ENCODE data around the gene CXCL10.
"Not testable (repeated sequence)": the region's sequence is repeated elsewhere in the genome, so short reads cannot be mapped to it uniquely, and the experiment has no call there.

CXCL10 gene

GRCh38 chr4:76028350-76028765 lies 5.1 kb upstream of the CXCL10 start:
- no peak for DNase-seq (ENCODE audit: low read depth in 3 of 3)

- DNase-seq (ENCODE audit: low read depth in 3 of 3): no peak
These were observed 768 bp upstream of the CXCL10 start for GRCh38 chr4:76024065-76024464.

- DNase-seq (ENCODE audit: low read depth in 3 of 3): no peak
These were observed 620 bp downstream of the CXCL10 start for GRCh38 chr4:76022677-76023076.

- no peak for DNase-seq (ENCODE audit: low read depth in 3 of 3)
These were observed 1.3 kb downstream of the CXCL10 start for GRCh38 chr4:76022031-76022430.

- no peak for DNase-seq (ENCODE audit: low read depth in 3 of 3)
These were observed 6.1 kb downstream of the CXCL10 start for GRCh38 chr4:76017056-76017686.

GRCh38 chr4:76016393-76016792 lies 6.9 kb downstream of the CXCL10 start:
- DNase-seq (ENCODE audit: low read depth in 3 of 3): no peak

GRCh38 chr4:76013540-76013939 lies 9.8 kb downstream of the CXCL10 start:
- DNase-seq (ENCODE audit: low read depth in 3 of 3): no peak

- no peak for DNase-seq (ENCODE audit: low read depth in 3 of 3)
These were observed 10.9 kb downstream of the CXCL10 start for GRCh38 chr4:76012388-76012801.

- DNase-seq (ENCODE audit: low read depth in 3 of 3): no peak
These were observed 11.5 kb downstream of the CXCL10 start for GRCh38 chr4:76011700-76012387.

GRCh38 chr4:76011018-76011670 lies 12.2 kb downstream of the CXCL10 start:
- no peak for DNase-seq (ENCODE audit: low read depth in 3 of 3)

- DNase-seq (ENCODE audit: low read depth in 3 of 3): no peak
These were observed 12.7 kb downstream of the CXCL10 start for GRCh38 chr4:76010576-76010975.

- no peak for DNase-seq (ENCODE audit: low read depth in 3 of 3)
These were observed 14.0 kb downstream of the CXCL10 start for GRCh38 chr4:76009311-76009710.

GRCh38 chr4:76007089-76007862 lies 16.0 kb downstream of the CXCL10 start, which contains the start of gene CXCL9:
TSS of gene CXCL9 (minus strand) at chr4:76007509. CDS start at chr4:76007449, 60 bp downstream.
- DNase-seq (ENCODE audit: low read depth in 3 of 3): no peak

GRCh38 chr4:76003620-76004019 lies 19.7 kb downstream of the CXCL10 start:
- DNase-seq (ENCODE audit: low read depth in 3 of 3): no peak

- no peak for DNase-seq (ENCODE audit: low read depth in 3 of 3)
These were observed 20.3 kb downstream of the CXCL10 start for GRCh38 chr4:76003035-76003434.

GRCh38 chr4:76002176-76002575 lies 21.1 kb downstream of the CXCL10 start:
- no peak for DNase-seq (ENCODE audit: low read depth in 3 of 3)

GRCh38 chr4:76001700-76002099 lies 21.6 kb downstream of the CXCL10 start:
- DNase-seq (ENCODE audit: low read depth in 3 of 3): no peak

- no peak for DNase-seq (ENCODE audit: low read depth in 3 of 3)
These were observed 23.0 kb downstream of the CXCL10 start for GRCh38 chr4:76000279-76000678.

- not testable (repeated sequence) for DNase-seq (ENCODE audit: low read depth in 3 of 3)
These were observed 24.7 kb downstream of the CXCL10 start for GRCh38 chr4:75998525-75999147.

GRCh38 chr4:75997946-75998345 lies 25.4 kb downstream of the CXCL10 start:
- DNase-seq (ENCODE audit: low read depth in 3 of 3): no peak

- no peak for DNase-seq (ENCODE audit: low read depth in 3 of 3)
These were observed 26.2 kb downstream of the CXCL10 start for GRCh38 chr4:75997081-75997480.

- DNase-seq (ENCODE audit: low read depth in 3 of 3): peak in 1 of 3 experiments; percentile 14
These were observed 27.6 kb downstream of the CXCL10 start for GRCh38 chr4:75995727-75996126.
